Common myeloid progenitor, CD34-positive (primary cell): Measurements from ENCODE around the gene RASD1.

Source experiments
- CTCF ChIA-PET: fragments of 350-600 bp; sonication (Branson Sonifier 250); formaldehyde crosslinking; loops from one replicate; lab custom pipeline; 2021; ENCODE audit warnings: antibody characterized with exemption; lab: Charles Lee
- POLR2A ChIA-PET: fragments of 350-600 bp; sonication (Branson Sonifier 250); formaldehyde crosslinking; loops from one replicate; lab custom pipeline; 2021; ENCODE audit warnings: antibody characterized with exemption; lab: Charles Lee
- DNase-seq, 3 donors: peaks; one replicate each; pipeline versions ENCODE4 v3.0.0 to v3.0.0-alpha.2; 2013
- H3K27ac ChIP-seq, 2 experiments: 1 replicate in 1 of 2; 2 replicates in 1 of 2; pipeline ENCODE4 v1.7.0; 2013; ENCODE audit warnings: inconsistent platforms in 2 of 2, low read length in 2 of 2, mild to moderate bottlenecking in 2 of 2, low read depth in 1 of 2, moderate library complexity in 1 of 2; ENCODE audit not compliant: severe bottlenecking in 2 of 2, insufficient read depth in 1 of 2, poor library complexity in 1 of 2
- H3K27me3 ChIP-seq, 5 experiments: replicated peaks in 2 of 5; 1 replicate in 3 of 5; 2 replicates in 2 of 5; pipeline versions ENCODE4 v1.6.1 to v1.7.0; 2013; ENCODE audit warnings: low read length in 4 of 5, mild to moderate bottlenecking in 2 of 5, moderate library complexity in 2 of 5, inconsistent platforms in 1 of 5; ENCODE audit not compliant: insufficient read depth in 5 of 5, control insufficient read depth in 4 of 5
- H3K36me3 ChIP-seq, 4 experiments: 1 replicate in 2 of 4; 2 replicates in 2 of 4; pipeline versions ENCODE4 v1.6.1 to v1.7.0; 2013; ENCODE audit warnings: low read length in 3 of 4, control low read depth in 1 of 4, mild to moderate bottlenecking in 1 of 4; ENCODE audit not compliant: control insufficient read depth in 4 of 4, insufficient read depth in 4 of 4
- H3K4me1 ChIP-seq, 4 experiments: 1 replicate in 3 of 4; 2 replicates in 1 of 4; pipeline versions ENCODE4 v1.6.1 to v1.7.1; 2013; ENCODE audit warnings: low read length in 3 of 4, mild to moderate bottlenecking in 3 of 4, control low read depth in 1 of 4, inconsistent platforms in 1 of 4, moderate library complexity in 1 of 4; ENCODE audit not compliant: control insufficient read depth in 4 of 4, insufficient read depth in 4 of 4; ENCODE audit errors: control extremely low read depth in 1 of 4
- H3K4me3 ChIP-seq, 7 experiments: 1 replicate in 4 of 7; 2 replicates in 3 of 7; pipeline versions ENCODE4 v1.5.1 to v1.7.0; 2013; ENCODE audit warnings: mild to moderate bottlenecking in 7 of 7, low read length in 6 of 7, moderate library complexity in 6 of 7, inconsistent platforms in 2 of 7, low read depth in 2 of 7, control low read depth in 1 of 7; ENCODE audit not compliant: insufficient read depth in 4 of 7, control insufficient read depth in 1 of 7; ENCODE audit errors: extremely low read depth in 1 of 7
- H3K9me3 ChIP-seq, 5 experiments: 1 replicate in 4 of 5; 2 replicates in 1 of 5; pipeline versions ENCODE4 v1.6.1 to v1.7.1; 2013; ENCODE audit warnings: low read length in 4 of 5, mild to moderate bottlenecking in 2 of 5, inconsistent platforms in 1 of 5, low read depth in 1 of 5, moderate library complexity in 1 of 5; ENCODE audit not compliant: control insufficient read depth in 4 of 5, insufficient read depth in 2 of 5; ENCODE audit errors: control extremely low read depth in 1 of 5
- WGBS: methylation state at CpG from one replicate; pipeline ENCODE4 v1.1.5; 2013; ENCODE audit not compliant: insufficient coverage; 5-methylcytosine and 5-hydroxymethylcytosine counted together

The RASD1 gene

GRCh38 chr17:17499402-17500145 lies 3.4 kb upstream of the RASD1 start:
- Histone ChIP-seq H3K27ac (no peak overlapping the region), H3K4me3 (no peak overlapping the region), H3K4me1 (peaks cover 0 to 23% (median 20%) of the 10 kb centered on the region in 4 experiments), H3K27me3 (peaks cover 0 to 15% (median 4%) of the 10 kb centered on the region in 5 experiments), H3K9me3 (no peaks in the 10 kb centered on the region), H3K36me3 (no peaks in the 10 kb centered on the region)
- CTCF ChIA-PET: interaction anchor here (1.0 to 5.6 kb wide), 5 partner anchors 9 to 145 kb away, joined by 3 to 41 read pairs (median 5); no protein-coding TSS in a partner anchor
- POLR2A ChIA-PET: interaction anchor here (0.6 to 0.7 kb wide), 2 partner anchors 11 to 70 kb away, joined by 4 read pairs; no protein-coding TSS in a partner anchor
- no peak for DNase-seq
- 88% methylated on average over 13 of the region's 17 CpGs for WGBS

- 94% methylated on average over 16 of the region's 16 CpGs for WGBS
Measured at GRCh38 chr17:17498606-17499301, 2.6 kb upstream of the RASD1 start.

GRCh38 chr17:17497845-17498520 lies 1.8 kb upstream of the RASD1 start:
- Histone ChIP-seq H3K4me1 (peaks cover 0 to 25% (median 21%) of the 10 kb centered on the region in 4 experiments), H3K4me3 (no peak overlapping the region), H3K27ac (no peak overlapping the region), H3K27me3 (peaks cover 0 to 15% (median 6%) of the 10 kb centered on the region in 5 experiments), H3K9me3 (no peaks in the 10 kb centered on the region), H3K36me3 (peaks cover 0 to 6% (median under 1%) of the 10 kb centered on the region in 4 experiments)
- DNase-seq: no peak
- 98% methylated on average over 10 of the region's 10 CpGs for WGBS
- ChIA-PET CTCF (interaction anchor here (0.9 to 5.6 kb wide), 15 partner anchors 9 to 144 kb away, joined by 3 to 41 read pairs (median 5); no protein-coding TSS in a partner anchor), POLR2A (no interaction called here)

More at GRCh38 chr17:17498606-17499301, 2.6 kb upstream of the RASD1 start:
- ChIA-PET POLR2A (interaction anchor here (0.7 kb wide), 1 partner anchor 12 kb away, joined by 4 read pairs; no protein-coding TSS in a partner anchor), CTCF (interaction anchor here (0.9 to 5.6 kb wide), 5 partner anchors 8 to 144 kb away, joined by 3 to 41 read pairs (median 6); no protein-coding TSS in a partner anchor)
- peaks cover 0 to 25% (median 21%) of the 10 kb centered on the region in 4 experiments for H3K4me1 ChIP-seq
- H3K36me3 ChIP-seq: peaks cover 0 to under 1% (median 0%) of the 10 kb centered on the region in 4 experiments
- H3K9me3 ChIP-seq: no peaks in the 10 kb centered on the region
- H3K4me3 ChIP-seq: no peak overlapping the region
- H3K27ac ChIP-seq: no peak overlapping the region
- H3K27me3 ChIP-seq: peaks cover 0 to 15% (median 4%) of the 10 kb centered on the region in 5 experiments
- no peak for DNase-seq

- H3K9me3 ChIP-seq: no peaks in the 10 kb centered on the region
- ChIA-PET POLR2A (interaction anchor here (0.6 to 0.8 kb wide), 2 partner anchors 45 to 145 kb away, joined by 3 read pairs; no protein-coding TSS in a partner anchor), CTCF (interaction anchor here (0.8 to 5.6 kb wide), 27 partner anchors 10 to 149 kb away, joined by 3 to 41 read pairs (median 5); no protein-coding TSS in a partner anchor)
- no peak overlapping the region for H3K27ac ChIP-seq
- 38% methylated on average over 8 of the region's 19 CpGs for WGBS
- H3K4me3 ChIP-seq: peak overlapping the region in 3 of 7 experiments; percentile 72 to 79 (median 79)
- H3K27me3 ChIP-seq: peaks cover 0 to 15% (median 6%) of the 10 kb centered on the region in 5 experiments
- DNase-seq: no peak
- peaks cover 0 to 14% (median 8%) of the 10 kb centered on the region in 4 experiments for H3K36me3 ChIP-seq
- H3K4me1 ChIP-seq: peaks cover 0 to 25% (median 21%) of the 10 kb centered on the region in 4 experiments
Measured at GRCh38 chr17:17497065-17497844, 1.1 kb upstream of the RASD1 start.

- POLR2A ChIA-PET: interaction anchor here (1.2 to 1.3 kb wide), 2 partner anchors 14 to 140 kb away, joined by 3 read pairs; no protein-coding TSS in a partner anchor
- DNase-seq: peak; percentile 23 to 60 (median 52)
- Histone ChIP-seq H3K27ac (no peak overlapping the region), H3K9me3 (no peaks in the 10 kb centered on the region), H3K36me3 (peaks cover 6 to 29% (median 19%) of the 10 kb centered on the region in 4 experiments), H3K4me1 (peaks cover 0 to 25% (median 21%) of the 10 kb centered on the region in 4 experiments), H3K4me3 (peak overlapping the region; percentile 37 to 79 (median 72)), H3K27me3 (peaks cover 0 to 15% (median 6%) of the 10 kb centered on the region in 5 experiments)
- WGBS: 1% methylated on average over 57 of the region's 65 CpGs
- CTCF ChIA-PET: interaction anchor here (1.1 to 5.6 kb wide), 12 partner anchors 9 to 146 kb away, joined by 3 to 41 read pairs (median 6); no protein-coding TSS in a partner anchor
Measured at GRCh38 chr17:17495536-17496188, 533 bp downstream of the RASD1 start.
